ENCODE data around the gene MR1. TPM values are rescaled to one million over a fixed set of nuclear protein-coding genes. Genes with fewer than 3 reads are reported as not detected.

Gene MR1
- total and polyA plus RNA-seq, 11 donors: 0.65 to 21.0 (median 3.5) TPM

DNA sequence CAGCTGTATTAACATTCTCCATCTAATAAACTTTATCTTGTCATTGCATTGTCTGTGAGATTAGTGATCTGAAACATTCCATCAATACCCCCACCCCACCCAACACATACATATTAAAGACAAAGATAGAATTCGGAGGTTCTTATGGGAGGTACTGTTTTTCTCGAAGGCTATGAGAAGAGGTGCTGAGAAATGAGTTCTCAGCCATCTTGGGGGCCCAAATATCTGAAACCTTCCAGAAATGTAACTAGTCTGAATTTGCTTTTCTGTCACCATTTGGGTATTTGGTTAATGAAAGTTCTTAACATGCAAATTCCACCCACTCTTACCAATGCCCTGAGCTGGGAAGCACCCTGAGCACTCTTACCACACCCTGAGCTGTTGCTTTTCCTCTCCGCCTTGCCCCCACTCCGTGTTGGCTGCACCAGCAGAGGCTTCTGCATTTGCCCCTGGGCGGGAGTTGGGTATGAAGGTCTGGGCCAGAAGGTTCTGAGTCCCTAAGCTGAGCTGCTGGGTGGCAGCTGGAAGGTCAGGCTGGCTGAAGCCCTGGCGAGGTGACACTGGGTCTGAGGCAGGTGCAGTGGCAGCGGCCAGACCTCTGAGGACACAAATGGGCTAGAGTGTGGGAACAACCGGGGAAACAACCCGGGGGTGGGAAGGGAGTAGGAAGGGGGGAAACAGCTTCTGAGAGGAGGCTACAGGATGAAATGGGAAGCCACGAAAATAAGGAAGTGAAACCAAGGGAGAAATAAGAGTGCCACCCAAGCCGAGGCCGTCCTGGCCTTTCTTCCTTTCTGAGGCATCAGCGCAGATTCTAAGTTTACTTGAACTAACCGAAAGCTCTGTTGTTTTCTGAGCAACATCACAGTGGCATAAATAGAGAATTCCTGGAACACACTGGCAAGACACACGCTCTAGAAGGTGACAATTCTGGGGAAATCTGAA, 28.4 kb downstream of the MR1 start:
- H3K36me3 ChIP-seq: peaks cover 0 to 4% (median 0%) of the 10 kb centered on the region in 9 donors
- no peaks in the 10 kb centered on the region for H3K27me3 ChIP-seq
- peak overlapping the region in 4 of 12 donors; percentile 9 to 89 (median 20) for H3K27ac ChIP-seq
- intact Hi-C loops (cut with DNase I): no loop called here
- no peak for TF ChIP-seq POLR2A (IDR thresholded peaks at IDR 0.05)
- TF ChIP-seq, protein P1, sequence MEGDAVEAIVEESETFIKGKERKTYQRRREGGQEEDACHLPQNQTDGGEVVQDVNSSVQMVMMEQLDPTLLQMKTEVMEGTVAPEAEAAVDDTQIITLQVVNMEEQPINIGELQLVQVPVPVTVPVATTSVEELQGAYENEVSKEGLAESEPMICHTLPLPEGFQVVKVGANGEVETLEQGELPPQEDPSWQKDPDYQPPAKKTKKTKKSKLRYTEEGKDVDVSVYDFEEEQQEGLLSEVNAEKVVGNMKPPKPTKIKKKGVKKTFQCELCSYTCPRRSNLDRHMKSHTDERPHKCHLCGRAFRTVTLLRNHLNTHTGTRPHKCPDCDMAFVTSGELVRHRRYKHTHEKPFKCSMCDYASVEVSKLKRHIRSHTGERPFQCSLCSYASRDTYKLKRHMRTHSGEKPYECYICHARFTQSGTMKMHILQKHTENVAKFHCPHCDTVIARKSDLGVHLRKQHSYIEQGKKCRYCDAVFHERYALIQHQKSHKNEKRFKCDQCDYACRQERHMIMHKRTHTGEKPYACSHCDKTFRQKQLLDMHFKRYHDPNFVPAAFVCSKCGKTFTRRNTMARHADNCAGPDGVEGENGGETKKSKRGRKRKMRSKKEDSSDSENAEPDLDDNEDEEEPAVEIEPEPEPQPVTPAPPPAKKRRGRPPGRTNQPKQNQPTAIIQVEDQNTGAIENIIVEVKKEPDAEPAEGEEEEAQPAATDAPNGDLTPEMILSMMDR (IDR thresholded peaks at IDR 0.05): no peak
- peaks cover 0 to 10% (median 0%) of the 10 kb centered on the region in 12 donors for H3K9me3 ChIP-seq
- ATAC-seq: peak; percentile 33 to 70 (median 56)
- peak overlapping the region in 1 of 12 donors; percentile 39 for H3K4me3 ChIP-seq
- WGBS, 4 donors: 79 to 84% (median 81%) methylated on average over 15 of the region's 15 CpGs
- DNase-seq: peak in 3 of 5 donors; percentile 40 to 68 (median 60)
- H3K4me1 ChIP-seq: peaks cover 0 to 35% (median 6%) of the 10 kb centered on the region in 12 donors

DNA sequence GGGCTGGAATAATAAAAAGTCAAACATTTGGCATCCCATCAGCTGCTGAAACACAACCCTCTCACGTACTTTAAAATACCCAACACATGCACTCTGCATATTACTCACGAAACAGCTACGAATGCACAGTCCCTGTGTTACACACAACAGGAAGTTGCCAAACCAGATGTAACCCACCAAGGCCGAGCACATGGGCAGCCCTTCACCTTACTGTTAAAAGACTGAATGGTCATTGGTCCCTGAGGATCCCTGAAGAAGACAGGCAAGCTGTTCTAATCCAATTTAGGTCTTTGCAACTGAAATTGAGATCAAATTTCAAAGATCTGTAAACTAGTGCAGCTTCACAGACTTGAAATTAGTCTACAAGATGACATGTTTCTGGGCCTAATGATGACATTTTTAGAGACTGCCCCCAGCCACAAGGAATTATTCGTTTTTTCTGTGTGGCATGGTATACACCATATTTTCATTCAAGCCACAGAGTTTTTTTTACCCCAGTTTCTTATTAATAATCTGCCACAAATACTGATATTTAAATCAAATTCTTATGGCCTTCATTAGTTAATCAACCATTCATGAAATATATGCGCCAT, 29.1 kb downstream of the MR1 start:
- intact Hi-C loops (cut with DNase I): no loop called here
- 52 to 71% (median 70%) methylated on average over 6 of the region's 6 CpGs for WGBS, 4 donors
- Histone ChIP-seq H3K27me3 (no peaks in the 10 kb centered on the region), H3K9me3 (peaks cover 0 to 10% (median 0%) of the 10 kb centered on the region in 12 donors), H3K27ac (peak overlapping the region in 4 of 12 donors; percentile 9 to 89 (median 20)), H3K4me1 (peaks cover 0 to 33% (median 5%) of the 10 kb centered on the region in 12 donors), H3K4me3 (peak overlapping the region in 1 of 12 donors; percentile 39), H3K36me3 (peaks cover 0 to 4% (median 0%) of the 10 kb centered on the region in 9 donors)
- TF ChIP-seq, protein P1 (IDR thresholded peaks at IDR 0.05): no peak
- TF ChIP-seq POLR2A (IDR thresholded peaks at IDR 0.05): no peak
- no peak for DNase-seq
- peak in 2 of 4 donors; percentile 33 to 57 for ATAC-seq

DNA sequence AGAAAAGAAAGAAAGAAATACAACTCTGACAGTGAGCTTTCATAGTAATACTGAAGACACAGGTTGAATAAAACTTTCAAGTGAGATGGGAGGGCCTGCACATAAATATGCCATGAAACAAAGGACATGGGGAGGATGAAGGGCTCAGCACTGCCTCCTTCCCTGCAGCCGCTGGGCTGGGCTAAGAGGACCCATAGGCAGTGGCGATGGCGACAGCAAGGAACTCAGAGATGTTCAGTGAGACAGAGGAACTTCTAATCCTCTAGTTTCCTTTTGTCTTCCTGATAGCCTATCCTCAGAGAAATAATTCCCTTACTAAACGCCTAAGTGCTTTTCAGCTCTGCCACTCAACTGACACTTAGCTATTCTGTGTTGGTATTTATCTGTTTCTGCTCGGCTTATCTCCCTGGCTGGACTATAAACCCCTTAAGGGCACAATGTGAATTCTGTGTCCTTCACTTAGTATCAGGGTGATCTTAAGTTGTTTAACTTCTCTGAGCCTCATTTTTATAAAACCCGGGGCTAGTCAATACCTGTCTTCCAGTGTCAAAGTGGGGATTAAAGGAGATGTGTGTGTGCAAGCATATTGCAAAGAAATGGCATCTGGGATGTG, 30.3 kb downstream of the MR1 start:
- H3K27ac ChIP-seq: peak overlapping the region in 4 of 12 donors; percentile 4 to 28 (median 24)
- H3K4me3 ChIP-seq: no peak overlapping the region
- TF ChIP-seq, protein P1 (IDR thresholded peaks at IDR 0.05): no peak
- TF ChIP-seq POLR2A (IDR thresholded peaks at IDR 0.05): no peak
- no peaks in the 10 kb centered on the region for H3K36me3 ChIP-seq
- peaks cover 0 to 6% (median 0%) of the 10 kb centered on the region in 12 donors for H3K9me3 ChIP-seq
- intact Hi-C loops (cut with DNase I): no loop called here
- peaks cover 0 to 33% (median 5%) of the 10 kb centered on the region in 12 donors for H3K4me1 ChIP-seq
- peak in 3 of 4 donors; percentile 25 to 54 (median 47) for ATAC-seq
- 36 to 44% (median 40%) methylated on average over 6 of the region's 6 CpGs for WGBS, 4 donors
- no peaks in the 10 kb centered on the region for H3K27me3 ChIP-seq
- DNase-seq: no peak

Measured in heart left ventricle (tissue), 16 donors.